Renal cortical epithelial cell (primary cell): ENCODE data around the gene IL36B. TPM values are rescaled to one million over a fixed set of nuclear protein-coding genes. Genes with fewer than 3 reads are reported as not detected.
A peak's percentile ranks its signal among the peaks of the same experiment; 100 is the strongest.
"Not testable (repeated sequence)": the region's sequence is repeated elsewhere in the genome, so short reads cannot be mapped to it uniquely, and the experiment has no call there.

ENCODE experiments used
- DNase-seq: peaks from one replicate; pipeline ENCODE4 v3.0.0-alpha.2; 2011; ENCODE audit warnings: low read depth
- total RNA-seq: library from RNA; depleted of rRNA; stranded (reverse); fragments of >200 nt; gene quantifications from 2 replicates; pipeline ENCODE4 v1.2.3, GENCODE V29; 2014

IL36B gene
- not detected in 2 replicates for total RNA-seq

GRCh38 chr2:113052396-113052917, at the start of gene IL36B:
IL36B (minus strand) TSS chr2:113052867.
- DNase-seq = no peak

GRCh38 chr2:113102133-113102532, 49.5 kb upstream of the IL36B start:
- no peak for DNase-seq

- no peak for DNase-seq
These were observed 45.9 kb upstream of the IL36B start for GRCh38 chr2:113098532-113098931.

- no peak for DNase-seq
These were observed 45.4 kb upstream of the IL36B start for GRCh38 chr2:113098041-113098440.

- DNase-seq = not testable (repeated sequence)
These were observed 44.4 kb upstream of the IL36B start for GRCh38 chr2:113096842-113097618.

GRCh38 chr2:113096306-113096705, 43.6 kb upstream of the IL36B start:
- DNase-seq = not testable (repeated sequence)

GRCh38 chr2:113093613-113093977, 40.9 kb upstream of the IL36B start:
- DNase-seq = no peak

- DNase-seq = no peak
These were observed 40.4 kb upstream of the IL36B start for GRCh38 chr2:113092864-113093612.

GRCh38 chr2:113091231-113091896, 38.7 kb upstream of the IL36B start:
- no peak for DNase-seq

GRCh38 chr2:113089916-113090315, 37.2 kb upstream of the IL36B start:
- no peak for DNase-seq

- no peak for DNase-seq
These were observed 35.7 kb upstream of the IL36B start for GRCh38 chr2:113088213-113088992.

- no peak for DNase-seq
These were observed 32.9 kb upstream of the IL36B start for GRCh38 chr2:113085542-113085941.

- no peak for DNase-seq
These were observed 31.8 kb upstream of the IL36B start for GRCh38 chr2:113084249-113085000.

GRCh38 chr2:113083296-113083695, 30.6 kb upstream of the IL36B start:
- no peak for DNase-seq

GRCh38 chr2:113081488-113082210, 29.0 kb upstream of the IL36B start:
- DNase-seq = no peak

GRCh38 chr2:113080134-113080533, 27.5 kb upstream of the IL36B start:
- DNase-seq = no peak

- DNase-seq = peak; percentile 59
These were observed 26.5 kb upstream of the IL36B start for GRCh38 chr2:113079131-113079530.

GRCh38 chr2:113078350-113078839, 25.7 kb upstream of the IL36B start:
- peak; percentile 91 for DNase-seq

- DNase-seq = peak; percentile 62
These were observed 25.3 kb upstream of the IL36B start for GRCh38 chr2:113077921-113078320.
